Astrocyte (in vitro differentiated cells and primary cell): ENCODE data around the gene DHRS4.

ENCODE experiments used
- EZH2 ChIP-seq: IDR thresholded peaks from 2 replicates; pipeline ENCODE4 v1.6.1; 2012; ENCODE audit warnings: mild to moderate bottlenecking, low read length, inconsistent platforms; ENCODE audit not compliant: insufficient read depth
- TF ChIP-seq, protein P1 (sequence below): IDR thresholded peaks from 2 replicates; pipeline ENCODE4 v1.5.1; 2011; ENCODE audit warnings: low read depth, mild to moderate bottlenecking, inconsistent platforms, low read length, moderate library complexity; ENCODE audit not compliant: insufficient read depth

DNA sequence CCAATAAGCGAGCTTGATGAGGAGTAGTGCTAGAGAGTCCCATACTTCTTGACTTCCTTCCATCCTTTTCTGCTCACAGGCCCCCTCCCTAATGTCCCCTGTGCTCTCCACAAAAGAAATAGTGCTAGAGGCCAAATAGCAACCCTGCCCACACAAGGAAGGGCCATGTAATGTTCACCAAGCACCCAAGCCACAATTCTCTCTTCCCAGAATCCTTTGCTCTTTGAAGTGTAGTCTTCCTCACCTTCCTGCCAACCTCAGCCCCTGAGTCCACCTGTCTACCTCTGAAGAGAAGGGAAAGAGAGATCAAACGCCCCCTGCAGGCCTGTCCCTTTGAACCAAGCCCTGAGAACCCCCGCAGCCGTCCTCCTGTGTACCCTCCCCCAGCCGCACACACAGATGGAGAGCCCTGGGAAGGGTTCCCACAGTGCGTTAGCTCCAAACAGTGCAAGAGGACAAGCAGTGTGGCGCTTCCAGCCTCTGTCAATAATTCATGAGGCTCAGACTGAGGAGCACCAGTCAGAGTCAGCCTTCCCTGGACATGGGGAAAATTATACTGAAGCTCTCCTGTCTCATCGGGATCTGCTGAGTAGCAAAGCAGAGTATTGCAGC is 1.9 kb upstream of the DHRS4 start:
- no peak for TF ChIP-seq EZH2
- TF ChIP-seq, protein P1, sequence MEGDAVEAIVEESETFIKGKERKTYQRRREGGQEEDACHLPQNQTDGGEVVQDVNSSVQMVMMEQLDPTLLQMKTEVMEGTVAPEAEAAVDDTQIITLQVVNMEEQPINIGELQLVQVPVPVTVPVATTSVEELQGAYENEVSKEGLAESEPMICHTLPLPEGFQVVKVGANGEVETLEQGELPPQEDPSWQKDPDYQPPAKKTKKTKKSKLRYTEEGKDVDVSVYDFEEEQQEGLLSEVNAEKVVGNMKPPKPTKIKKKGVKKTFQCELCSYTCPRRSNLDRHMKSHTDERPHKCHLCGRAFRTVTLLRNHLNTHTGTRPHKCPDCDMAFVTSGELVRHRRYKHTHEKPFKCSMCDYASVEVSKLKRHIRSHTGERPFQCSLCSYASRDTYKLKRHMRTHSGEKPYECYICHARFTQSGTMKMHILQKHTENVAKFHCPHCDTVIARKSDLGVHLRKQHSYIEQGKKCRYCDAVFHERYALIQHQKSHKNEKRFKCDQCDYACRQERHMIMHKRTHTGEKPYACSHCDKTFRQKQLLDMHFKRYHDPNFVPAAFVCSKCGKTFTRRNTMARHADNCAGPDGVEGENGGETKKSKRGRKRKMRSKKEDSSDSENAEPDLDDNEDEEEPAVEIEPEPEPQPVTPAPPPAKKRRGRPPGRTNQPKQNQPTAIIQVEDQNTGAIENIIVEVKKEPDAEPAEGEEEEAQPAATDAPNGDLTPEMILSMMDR: no peak
